ENCODE results near the gene AIFM1. TPM values are rescaled to one million over a fixed set of nuclear protein-coding genes. Genes with fewer than 3 reads are reported as not detected.

AIFM1 gene
- total RNA-seq, 1 experiment from 2014 or later, result 69.4 TPM

GRCh38 chrX:130171446-130172126 is 5.9 kb upstream of the AIFM1 start, which contains the start of gene RAB33A:
Gene RAB33A, plus strand, starts transcription at chrX:130171962. Its CDS starts 101 bp downstream, at chrX:130172063.
- BruUV-seq (replicated peaks), result no TSS peak
- peak; percentile 37 for DNase-seq (ENCODE audit: low spot score)
- no peaks in the 10 kb centered on the region for H3K27me3 ChIP-seq (replicated peaks; ENCODE audit: insufficient read depth, low read depth, low read length, poor library complexity)
- H3K9me3 ChIP-seq (ENCODE audit: low read depth, low read length, poor library complexity, severe bottlenecking), result no peaks in the 10 kb centered on the region
- no peaks in the 10 kb centered on the region for H3K36me3 ChIP-seq (ENCODE audit: insufficient read depth, low read length, poor library complexity, severe bottlenecking)
- H3K4me1 ChIP-seq (ENCODE audit: insufficient read depth, low read length, poor library complexity, severe bottlenecking), result peaks cover 18% of the 10 kb centered on the region
- H3K27ac ChIP-seq (ENCODE audit: low read depth, low read length, poor library complexity, severe bottlenecking), result peak within 1 kb of the TSS; percentile 88
- POLR2A ChIA-PET (ENCODE audit: low non-redundant PET), result no interaction called here
- no peak for TF ChIP-seq CTCF (conservative IDR thresholded peaks at IDR 0.05; ENCODE audit: low read depth, low read length)
- TF ChIP-seq EZH2 (IDR thresholded peaks at IDR 0.05; ENCODE audit: borderline replicate concordance, low read depth, low read length, poor library complexity, severe bottlenecking), result no peak
- H3K4me3 ChIP-seq (ENCODE audit: low read depth, low read length, poor library complexity, severe bottlenecking), result peak within 1 kb of the TSS; percentile 60
- intact Hi-C loops (cut with micrococcal nuclease; ENCODE audit: unreplicated experiment), result no loop called here
- CTCF ChIA-PET, result no interaction called here

GRCh38 chrX:130170752-130171445 is 5.3 kb upstream of the AIFM1 start:
- peak; percentile 85 for DNase-seq (ENCODE audit: low spot score)
- ChIA-PET CTCF (no interaction called here), POLR2A (ENCODE audit: low non-redundant PET) (no interaction called here)
- Histone ChIP-seq H3K4me1 (ENCODE audit: insufficient read depth, low read length, poor library complexity, severe bottlenecking) (peaks cover 15% of the 10 kb centered on the region), H3K27me3 (replicated peaks; ENCODE audit: insufficient read depth, low read depth, low read length, poor library complexity) (no peaks in the 10 kb centered on the region), H3K4me3 (ENCODE audit: low read depth, low read length, poor library complexity, severe bottlenecking) (peak overlapping the region; percentile 60), H3K27ac (ENCODE audit: low read depth, low read length, poor library complexity, severe bottlenecking) (peak overlapping the region; percentile 88), H3K9me3 (ENCODE audit: low read depth, low read length, poor library complexity, severe bottlenecking) (no peaks in the 10 kb centered on the region), H3K36me3 (ENCODE audit: insufficient read depth, low read length, poor library complexity, severe bottlenecking) (no peaks in the 10 kb centered on the region)
- intact Hi-C loops (cut with micrococcal nuclease; ENCODE audit: unreplicated experiment), result no loop called here
- TF ChIP-seq EZH2 (IDR thresholded peaks at IDR 0.05; ENCODE audit: borderline replicate concordance, low read depth, low read length, poor library complexity, severe bottlenecking) (no peak), CTCF (conservative IDR thresholded peaks at IDR 0.05; ENCODE audit: low read depth, low read length) (no peak)
- no TSS peak for BruUV-seq (replicated peaks)

GRCh38 chrX:130167040-130167439 is 1.4 kb upstream of the AIFM1 start:
- BruUV-seq (replicated peaks), result no TSS peak
- no peaks in the 10 kb centered on the region for H3K9me3 ChIP-seq (ENCODE audit: low read depth, low read length, poor library complexity, severe bottlenecking)
- H3K4me3 ChIP-seq (ENCODE audit: low read depth, low read length, poor library complexity, severe bottlenecking), result peak overlapping the region; percentile 73
- peaks cover 11% of the 10 kb centered on the region for H3K4me1 ChIP-seq (ENCODE audit: insufficient read depth, low read length, poor library complexity, severe bottlenecking)
- no peaks in the 10 kb centered on the region for H3K36me3 ChIP-seq (ENCODE audit: insufficient read depth, low read length, poor library complexity, severe bottlenecking)
- H3K27ac ChIP-seq (ENCODE audit: low read depth, low read length, poor library complexity, severe bottlenecking), result no peak overlapping the region
- CTCF ChIA-PET, result no interaction called here
- DNase-seq (ENCODE audit: low spot score), result no peak
- intact Hi-C loops (cut with micrococcal nuclease; ENCODE audit: unreplicated experiment), result no loop called here
- no peaks in the 10 kb centered on the region for H3K27me3 ChIP-seq (replicated peaks; ENCODE audit: insufficient read depth, low read depth, low read length, poor library complexity)
- TF ChIP-seq EZH2 (IDR thresholded peaks at IDR 0.05; ENCODE audit: borderline replicate concordance, low read depth, low read length, poor library complexity, severe bottlenecking), result no peak
- no peak for TF ChIP-seq CTCF (conservative IDR thresholded peaks at IDR 0.05; ENCODE audit: low read depth, low read length)
- POLR2A ChIA-PET (ENCODE audit: low non-redundant PET), result no interaction called here
